ENCODE results near the gene GOLGA8T.
"Not testable (repeated sequence)": the region's sequence is repeated elsewhere in the genome, so short reads cannot be mapped to it uniquely, and the experiment has no call there.

The GOLGA8T gene

GRCh38 chr15:30134751-30135150, at the start of gene GOLGA8T:
Gene GOLGA8T, plus strand, starts transcription at chr15:30135051. Its CDS starts 98 bp downstream, at chr15:30135149.
- H3K9ac ChIP-seq (ENCODE audit: low read depth, low read length); H3K4me1 ChIP-seq (ENCODE audit: control insufficient read depth, insufficient read depth, low read length); H3K36me3 ChIP-seq (ENCODE audit: control insufficient read depth, insufficient read depth, low read length); H3K9me3 ChIP-seq (ENCODE audit: control insufficient read depth, insufficient read depth, low read length); H3K27ac ChIP-seq (ENCODE audit: low read depth, low read length); H3K4me3 ChIP-seq (ENCODE audit: low read depth, low read length); H3K27me3 ChIP-seq (ENCODE audit: control insufficient read depth, insufficient read depth, low read length): not testable (repeated sequence)

DNA sequence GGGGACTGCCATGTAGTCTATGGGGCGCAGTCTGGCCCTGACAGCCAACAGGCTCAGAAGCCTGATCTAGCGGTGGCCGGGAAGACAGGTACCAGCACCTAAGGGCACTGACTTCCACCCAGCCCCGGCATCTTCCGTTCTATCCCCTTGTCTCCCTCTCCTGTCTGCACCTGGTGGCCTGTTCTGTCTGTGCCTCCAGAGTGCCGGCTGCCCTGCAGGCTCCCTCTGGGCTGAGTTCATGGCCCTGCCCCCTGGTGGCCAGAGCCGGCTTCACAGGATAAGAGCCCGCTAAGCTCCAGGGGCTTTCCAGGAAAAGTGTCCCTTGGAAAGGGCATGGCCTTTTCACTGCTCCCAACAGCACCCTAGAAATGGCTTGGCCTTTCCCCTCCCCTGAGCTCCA, 37.0 kb upstream of the GOLGA8T start:
- not testable (repeated sequence) for H3K27ac ChIP-seq (ENCODE audit: low read depth, low read length); H3K4me1 ChIP-seq (ENCODE audit: control insufficient read depth, insufficient read depth, low read length); H3K9me3 ChIP-seq (ENCODE audit: control insufficient read depth, insufficient read depth, low read length); H3K36me3 ChIP-seq (ENCODE audit: control insufficient read depth, insufficient read depth, low read length); H3K27me3 ChIP-seq (ENCODE audit: control insufficient read depth, insufficient read depth, low read length); H3K9ac ChIP-seq (ENCODE audit: low read depth, low read length); H3K4me3 ChIP-seq (ENCODE audit: low read depth, low read length)

GRCh38 chr15:30102890-30103289, 32.0 kb upstream of the GOLGA8T start:
- H3K9me3 ChIP-seq (ENCODE audit: control insufficient read depth, insufficient read depth, low read length); H3K27me3 ChIP-seq (ENCODE audit: control insufficient read depth, insufficient read depth, low read length); H3K36me3 ChIP-seq (ENCODE audit: control insufficient read depth, insufficient read depth, low read length); H3K4me3 ChIP-seq (ENCODE audit: low read depth, low read length); H3K4me1 ChIP-seq (ENCODE audit: control insufficient read depth, insufficient read depth, low read length); H3K9ac ChIP-seq (ENCODE audit: low read depth, low read length); H3K27ac ChIP-seq (ENCODE audit: low read depth, low read length): not testable (repeated sequence)

DNA sequence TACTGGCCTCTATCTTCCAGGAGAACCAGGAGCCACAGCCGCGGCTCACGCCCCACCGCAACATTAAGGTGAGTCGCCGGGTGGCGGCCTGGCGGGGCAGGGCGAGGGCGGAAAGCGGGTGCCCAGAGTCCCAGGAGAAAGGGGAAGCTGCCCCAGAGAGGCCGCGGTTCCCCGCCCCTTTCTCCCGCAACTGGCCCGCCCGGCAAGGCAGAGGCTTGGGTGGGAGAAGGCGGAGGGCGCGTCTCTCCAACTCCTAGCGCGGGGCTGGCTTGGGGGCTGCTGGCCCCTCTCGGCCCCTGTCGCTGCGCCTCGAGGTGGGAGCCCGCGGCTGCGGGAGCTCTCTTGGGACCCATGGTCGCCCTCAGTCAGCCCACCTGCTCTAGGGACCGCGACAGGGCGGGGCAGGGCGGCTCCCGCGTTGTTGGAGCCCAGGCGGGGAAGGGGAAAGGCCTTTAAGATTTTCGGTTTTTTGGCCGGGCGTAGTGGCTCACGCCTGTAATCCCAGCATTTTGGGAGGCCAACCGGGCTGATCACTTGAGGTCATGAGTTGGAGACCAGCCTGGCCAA, 30.8 kb upstream of the GOLGA8T start:
- H3K27me3 ChIP-seq (ENCODE audit: control insufficient read depth, insufficient read depth, low read length); H3K9ac ChIP-seq (ENCODE audit: low read depth, low read length); H3K4me1 ChIP-seq (ENCODE audit: control insufficient read depth, insufficient read depth, low read length); H3K27ac ChIP-seq (ENCODE audit: low read depth, low read length); H3K9me3 ChIP-seq (ENCODE audit: control insufficient read depth, insufficient read depth, low read length); H3K36me3 ChIP-seq (ENCODE audit: control insufficient read depth, insufficient read depth, low read length): not testable (repeated sequence)
- peak overlapping the region; percentile 56; the same call in 1 of the 2 replicates for H3K4me3 ChIP-seq (ENCODE audit: low read depth, low read length)

GRCh38 chr15:30110591-30110990, 24.3 kb upstream of the GOLGA8T start:
- not testable (repeated sequence) for H3K36me3 ChIP-seq (ENCODE audit: control insufficient read depth, insufficient read depth, low read length); H3K9me3 ChIP-seq (ENCODE audit: control insufficient read depth, insufficient read depth, low read length); H3K9ac ChIP-seq (ENCODE audit: low read depth, low read length); H3K27me3 ChIP-seq (ENCODE audit: control insufficient read depth, insufficient read depth, low read length); H3K4me3 ChIP-seq (ENCODE audit: low read depth, low read length); H3K27ac ChIP-seq (ENCODE audit: low read depth, low read length); H3K4me1 ChIP-seq (ENCODE audit: control insufficient read depth, insufficient read depth, low read length)

- not testable (repeated sequence) for H3K36me3 ChIP-seq (ENCODE audit: control insufficient read depth, insufficient read depth, low read length); H3K4me3 ChIP-seq (ENCODE audit: low read depth, low read length); H3K27ac ChIP-seq (ENCODE audit: low read depth, low read length); H3K9me3 ChIP-seq (ENCODE audit: control insufficient read depth, insufficient read depth, low read length); H3K27me3 ChIP-seq (ENCODE audit: control insufficient read depth, insufficient read depth, low read length); H3K9ac ChIP-seq (ENCODE audit: low read depth, low read length); H3K4me1 ChIP-seq (ENCODE audit: control insufficient read depth, insufficient read depth, low read length)
These were observed 4.8 kb upstream of the GOLGA8T start for GRCh38 chr15:30130066-30130465.

DNA sequence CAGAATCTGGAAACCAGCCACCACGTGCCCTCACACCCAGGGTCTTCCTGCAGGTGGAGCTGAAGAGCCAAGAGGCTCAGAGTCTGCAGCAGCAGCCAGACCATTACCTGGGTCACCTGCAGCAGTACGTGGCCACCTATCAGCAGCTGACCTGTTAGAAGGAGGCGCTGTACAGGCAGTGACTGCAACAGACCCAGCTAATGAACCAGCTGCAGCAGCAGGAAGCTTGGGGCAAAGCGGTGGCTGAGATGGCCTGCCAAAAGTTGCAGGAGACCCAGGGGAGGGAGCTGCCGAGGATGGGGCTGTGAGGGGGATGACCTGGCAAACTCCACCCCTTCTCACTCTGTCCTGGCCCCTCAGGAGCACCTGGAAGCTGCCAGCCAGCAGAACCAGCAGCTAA, 8.4 kb downstream of the GOLGA8T start:
- not testable (repeated sequence) for H3K36me3 ChIP-seq (ENCODE audit: control insufficient read depth, insufficient read depth, low read length); H3K27ac ChIP-seq (ENCODE audit: low read depth, low read length); H3K9me3 ChIP-seq (ENCODE audit: control insufficient read depth, insufficient read depth, low read length); H3K4me1 ChIP-seq (ENCODE audit: control insufficient read depth, insufficient read depth, low read length); H3K9ac ChIP-seq (ENCODE audit: low read depth, low read length); H3K27me3 ChIP-seq (ENCODE audit: control insufficient read depth, insufficient read depth, low read length); H3K4me3 ChIP-seq (ENCODE audit: low read depth, low read length)

DNA sequence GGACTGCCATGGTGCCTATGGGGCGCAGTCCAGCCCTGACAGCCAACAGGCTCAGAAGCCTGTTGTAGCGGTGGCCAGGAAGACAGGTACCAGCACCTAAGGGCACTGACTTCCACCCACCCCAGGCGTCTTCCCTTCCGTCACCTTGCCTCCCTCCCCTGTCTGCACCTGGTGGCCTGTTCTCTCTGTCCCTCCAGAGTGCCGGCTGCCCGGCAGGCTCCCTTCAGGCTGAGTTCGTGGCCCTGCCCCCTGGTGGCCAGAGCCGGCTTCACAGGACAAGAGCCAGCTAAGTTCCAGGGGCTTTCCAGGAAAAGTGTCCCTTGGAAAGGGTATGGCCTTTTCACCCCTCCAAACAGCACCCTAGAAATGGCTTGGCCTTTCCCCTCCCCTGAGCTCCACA, 15.0 kb downstream of the GOLGA8T start:
- not testable (repeated sequence) for H3K36me3 ChIP-seq (ENCODE audit: control insufficient read depth, insufficient read depth, low read length); H3K27ac ChIP-seq (ENCODE audit: low read depth, low read length); H3K9me3 ChIP-seq (ENCODE audit: control insufficient read depth, insufficient read depth, low read length); H3K27me3 ChIP-seq (ENCODE audit: control insufficient read depth, insufficient read depth, low read length); H3K9ac ChIP-seq (ENCODE audit: low read depth, low read length); H3K4me1 ChIP-seq (ENCODE audit: control insufficient read depth, insufficient read depth, low read length); H3K4me3 ChIP-seq (ENCODE audit: low read depth, low read length)

GRCh38 chr15:30162479-30163357, 27.9 kb downstream of the GOLGA8T start:
- H3K27me3 ChIP-seq (ENCODE audit: control insufficient read depth, insufficient read depth, low read length); H3K9ac ChIP-seq (ENCODE audit: low read depth, low read length); H3K4me1 ChIP-seq (ENCODE audit: control insufficient read depth, insufficient read depth, low read length); H3K36me3 ChIP-seq (ENCODE audit: control insufficient read depth, insufficient read depth, low read length); H3K27ac ChIP-seq (ENCODE audit: low read depth, low read length); H3K4me3 ChIP-seq (ENCODE audit: low read depth, low read length); H3K9me3 ChIP-seq (ENCODE audit: control insufficient read depth, insufficient read depth, low read length): not testable (repeated sequence)

DNA sequence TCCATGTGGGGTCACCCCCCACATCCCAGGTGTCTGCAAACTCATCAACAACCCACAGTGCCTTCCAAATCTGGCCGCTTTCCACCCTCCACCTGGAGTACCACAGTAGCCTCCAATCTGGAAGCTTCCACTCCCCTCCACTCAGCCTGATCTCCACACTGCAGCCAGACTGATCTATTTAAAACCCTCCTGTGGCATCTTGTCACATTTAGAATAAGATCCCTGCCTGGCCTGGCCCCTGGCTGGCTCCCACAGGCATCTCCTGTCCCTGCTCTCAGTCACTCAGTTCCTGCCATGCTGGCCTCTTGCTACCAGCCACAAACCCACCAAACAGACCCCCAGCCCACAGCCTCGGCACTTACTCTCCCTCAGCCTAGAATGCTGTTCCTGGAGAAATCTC, 28.9 kb downstream of the GOLGA8T start:
- H3K27ac ChIP-seq (ENCODE audit: low read depth, low read length); H3K9me3 ChIP-seq (ENCODE audit: control insufficient read depth, insufficient read depth, low read length); H3K4me1 ChIP-seq (ENCODE audit: control insufficient read depth, insufficient read depth, low read length); H3K27me3 ChIP-seq (ENCODE audit: control insufficient read depth, insufficient read depth, low read length); H3K36me3 ChIP-seq (ENCODE audit: control insufficient read depth, insufficient read depth, low read length); H3K4me3 ChIP-seq (ENCODE audit: low read depth, low read length); H3K9ac ChIP-seq (ENCODE audit: low read depth, low read length): not testable (repeated sequence)

DNA sequence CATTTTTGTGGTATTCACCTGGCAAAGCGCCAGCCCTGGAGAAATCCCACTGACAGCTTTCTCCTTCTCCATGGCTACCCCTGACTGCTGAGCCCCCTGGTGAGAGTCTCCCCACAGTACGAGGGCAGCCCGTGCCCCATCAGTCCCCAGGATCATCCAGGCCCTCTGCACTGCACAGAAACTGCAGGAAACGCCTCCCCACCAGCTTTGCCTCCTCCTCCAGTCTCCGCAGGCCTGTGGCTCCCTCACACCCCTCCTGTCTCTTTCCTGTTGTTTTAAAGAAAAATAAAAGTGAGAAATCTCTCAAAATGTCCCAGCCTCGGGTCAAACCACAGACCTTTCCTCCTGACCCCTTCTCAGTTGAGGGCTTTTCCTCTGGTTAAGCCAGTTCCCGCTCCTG, 29.4 kb downstream of the GOLGA8T start:
- not testable (repeated sequence) for H3K36me3 ChIP-seq (ENCODE audit: control insufficient read depth, insufficient read depth, low read length); H3K4me3 ChIP-seq (ENCODE audit: low read depth, low read length); H3K27ac ChIP-seq (ENCODE audit: low read depth, low read length); H3K9me3 ChIP-seq (ENCODE audit: control insufficient read depth, insufficient read depth, low read length); H3K4me1 ChIP-seq (ENCODE audit: control insufficient read depth, insufficient read depth, low read length); H3K27me3 ChIP-seq (ENCODE audit: control insufficient read depth, insufficient read depth, low read length); H3K9ac ChIP-seq (ENCODE audit: low read depth, low read length)

Data from HUES48 (cell line).